HG03039 (cell line): ENCODE results near the gene CUX1.
"Not testable (repeated sequence)": the region's sequence is repeated elsewhere in the genome, so short reads cannot be mapped to it uniquely, and the experiment has no call there.

Experiments used
- ATAC-seq: cut with Tn5 transposase; IDR thresholded peaks from one replicate; pipeline ENCODE4 v1.9.1; 2021; ENCODE audit warnings: mild to moderate bottlenecking, moderate library complexity; ENCODE audit not compliant: unreplicated experiment

CUX1 gene

GRCh38 chr7:101798173-101798572, 19.3 kb upstream of the CUX1 start:
- ATAC-seq: not testable (repeated sequence)

- no peak for ATAC-seq
Observed at GRCh38 chr7:101803203-101804087, 14.0 kb upstream of the CUX1 start.

- ATAC-seq: no peak
Observed at GRCh38 chr7:101804088-101804963, 13.1 kb upstream of the CUX1 start.

- ATAC-seq: no peak
Observed at GRCh38 chr7:101804967-101805366, 12.5 kb upstream of the CUX1 start.

GRCh38 chr7:101812595-101812994, 4.8 kb upstream of the CUX1 start:
- ATAC-seq: no peak

GRCh38 chr7:101813402-101814019, 3.9 kb upstream of the CUX1 start:
- no peak for ATAC-seq

- no peak for ATAC-seq
Observed at GRCh38 chr7:101814081-101814990, 3.1 kb upstream of the CUX1 start.

- peak; percentile 34 for ATAC-seq
Observed at GRCh38 chr7:101814991-101815825, 2.2 kb upstream of the CUX1 start.

GRCh38 chr7:101815826-101816594, 1.4 kb upstream of the CUX1 start:
- ATAC-seq: peak; percentile 50

- peak; percentile 22 for ATAC-seq
Observed at GRCh38 chr7:101816595-101817470, 593 bp upstream of the CUX1 start.

- no peak for ATAC-seq
Observed at GRCh38 chr7:101818287-101819071, 1.1 kb downstream of the CUX1 start.

GRCh38 chr7:101819183-101819582, 1.8 kb downstream of the CUX1 start:
- ATAC-seq: no peak

GRCh38 chr7:101819913-101820522, 2.6 kb downstream of the CUX1 start:
- ATAC-seq: no peak

GRCh38 chr7:101820703-101821102, 3.3 kb downstream of the CUX1 start:
- ATAC-seq: no peak

GRCh38 chr7:101822632-101823031, 5.2 kb downstream of the CUX1 start:
- ATAC-seq: not testable (repeated sequence)

GRCh38 chr7:101823096-101823495, 5.7 kb downstream of the CUX1 start:
- no peak for ATAC-seq
